ENCODE measurements around the gene FAM162A. TPM values are rescaled to one million over a fixed set of nuclear protein-coding genes. Genes with fewer than 3 reads are reported as not detected.

Gene FAM162A
- polyA plus RNA-seq, 1 donor from 2014 or later = 16.2 TPM

GRCh38 chr3:122366379-122366749 is 17.6 kb upstream of the FAM162A start:
- no peaks in the 10 kb centered on the region for H3K36me3 ChIP-seq (ENCODE audit: insufficient read depth, low read length)
- no peak overlapping the region for H3K27ac ChIP-seq (ENCODE audit: low read length)
- H3K4me2 ChIP-seq (ENCODE audit: low read length) = no peak overlapping the region
- H3K9me2 ChIP-seq (ENCODE audit: insufficient read depth, low read length) = no peaks in the 10 kb centered on the region
- no peaks in the 10 kb centered on the region for H4K20me1 ChIP-seq (ENCODE audit: insufficient read depth)
- H3K79me2 ChIP-seq (replicated peaks; ENCODE audit: insufficient read depth, low read length) = no peaks in the 10 kb centered on the region
- H3K9ac ChIP-seq (ENCODE audit: low read length) = no peak overlapping the region
- no peaks in the 10 kb centered on the region for H3K27me3 ChIP-seq (ENCODE audit: insufficient read depth, low read depth, low read length)
- no peaks in the 10 kb centered on the region for H3K9me3 ChIP-seq (ENCODE audit: low read length)
- H2AFZ ChIP-seq (ENCODE audit: low read depth, low read length) = no peak overlapping the region
- no peaks in the 10 kb centered on the region for H3F3A ChIP-seq (ENCODE audit: insufficient read depth, low read length, poor library complexity, severe bottlenecking)
- no peak overlapping the region for H3K4me3 ChIP-seq (ENCODE audit: low read length)
- TF ChIP-seq POLR2AphosphoS5 (IDR thresholded peaks at IDR 0.05) = no peak
- TF ChIP-seq EZH2 (IDR thresholded peaks at IDR 0.05; ENCODE audit: borderline replicate concordance, insufficient read depth, low read length, poor library complexity, severe bottlenecking) = no peak
- TF ChIP-seq MXI1 (conservative IDR thresholded peaks at IDR 0.05; ENCODE audit: poor library complexity, severe bottlenecking) = no peak
- no peak for TF ChIP-seq EP300 (conservative IDR thresholded peaks at IDR 0.05; ENCODE audit: poor library complexity, severe bottlenecking)
- no peak for TF ChIP-seq RAD21 (conservative IDR thresholded peaks at IDR 0.05)
- TF ChIP-seq CTCF (IDR thresholded peaks at IDR 0.05; ENCODE audit: poor library complexity, severe bottlenecking) = no peak
- no peak for TF ChIP-seq SMC3 (conservative IDR thresholded peaks at IDR 0.05; ENCODE audit: poor library complexity)

GRCh38 chr3:122374034-122374433 is 9.9 kb upstream of the FAM162A start:
- no peak overlapping the region for H3K4me3 ChIP-seq (ENCODE audit: low read length)
- no peak overlapping the region for H2AFZ ChIP-seq (ENCODE audit: low read depth, low read length)
- no peak overlapping the region for H3K9ac ChIP-seq (ENCODE audit: low read length)
- H3F3A ChIP-seq (ENCODE audit: insufficient read depth, low read length, poor library complexity, severe bottlenecking) = no peaks in the 10 kb centered on the region
- H3K9me3 ChIP-seq (ENCODE audit: low read length) = no peaks in the 10 kb centered on the region
- H3K27ac ChIP-seq (ENCODE audit: low read length) = no peak overlapping the region
- H3K9me2 ChIP-seq (ENCODE audit: insufficient read depth, low read length) = no peaks in the 10 kb centered on the region
- no peaks in the 10 kb centered on the region for H3K79me2 ChIP-seq (replicated peaks; ENCODE audit: insufficient read depth, low read length)
- TF ChIP-seq EZH2 (IDR thresholded peaks at IDR 0.05; ENCODE audit: borderline replicate concordance, insufficient read depth, low read length, poor library complexity, severe bottlenecking) = no peak
- no peak for TF ChIP-seq SMC3 (conservative IDR thresholded peaks at IDR 0.05; ENCODE audit: poor library complexity)
- TF ChIP-seq CTCF (IDR thresholded peaks at IDR 0.05; ENCODE audit: poor library complexity, severe bottlenecking) = no peak
- no peak for TF ChIP-seq EP300 (conservative IDR thresholded peaks at IDR 0.05; ENCODE audit: poor library complexity, severe bottlenecking)
- no peak for TF ChIP-seq TAF1 (IDR thresholded peaks at IDR 0.05; ENCODE audit: low read depth)
- no peak for TF ChIP-seq POLR2AphosphoS5 (IDR thresholded peaks at IDR 0.05)
- no peak for TF ChIP-seq REST (IDR thresholded peaks at IDR 0.05; ENCODE audit: borderline replicate concordance)
- TF ChIP-seq MXI1 (conservative IDR thresholded peaks at IDR 0.05; ENCODE audit: poor library complexity, severe bottlenecking) = no peak
- TF ChIP-seq RAD21 (conservative IDR thresholded peaks at IDR 0.05) = no peak
- H3K36me3 ChIP-seq (ENCODE audit: insufficient read depth, low read length) = no peaks in the 10 kb centered on the region
- no peak overlapping the region for H3K4me2 ChIP-seq (ENCODE audit: low read length)
- H4K20me1 ChIP-seq (ENCODE audit: insufficient read depth) = no peaks in the 10 kb centered on the region
- no peaks in the 10 kb centered on the region for H3K27me3 ChIP-seq (ENCODE audit: insufficient read depth, low read depth, low read length)

Data from neural cell (in vitro differentiated cells).